Bone marrow (tissue), 2 donors: ENCODE data around the gene DENND5A.
"Not testable (repeated sequence)": the region's sequence is repeated elsewhere in the genome, so short reads cannot be mapped to it uniquely, and the experiment has no call there.

Experiments used
- DNase-seq, 2 donors: peaks; one replicate each; lab custom pipeline; 2025; lab: John Stamatoyannopoulos, UW

DENND5A gene

DNA sequence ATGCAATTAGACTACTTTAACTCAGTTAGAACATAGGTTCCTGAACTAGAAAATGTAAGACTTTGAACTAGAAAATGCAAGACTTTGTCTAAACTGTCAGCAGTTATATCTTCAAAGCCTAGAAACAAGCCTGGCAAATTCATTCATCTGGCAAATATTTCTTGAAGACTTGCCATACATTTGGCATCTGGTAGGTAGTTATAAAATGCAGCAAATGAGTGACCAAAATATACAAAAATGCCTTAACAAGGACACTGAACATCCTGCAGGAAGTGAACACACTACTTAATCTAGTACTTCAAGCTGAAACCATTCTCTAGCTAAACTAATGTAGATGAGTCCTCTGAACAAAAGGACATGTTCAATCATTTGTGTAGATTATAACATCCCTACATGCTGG lies 89.0 kb downstream of the DENND5A start:
- no peak for DNase-seq

DNA sequence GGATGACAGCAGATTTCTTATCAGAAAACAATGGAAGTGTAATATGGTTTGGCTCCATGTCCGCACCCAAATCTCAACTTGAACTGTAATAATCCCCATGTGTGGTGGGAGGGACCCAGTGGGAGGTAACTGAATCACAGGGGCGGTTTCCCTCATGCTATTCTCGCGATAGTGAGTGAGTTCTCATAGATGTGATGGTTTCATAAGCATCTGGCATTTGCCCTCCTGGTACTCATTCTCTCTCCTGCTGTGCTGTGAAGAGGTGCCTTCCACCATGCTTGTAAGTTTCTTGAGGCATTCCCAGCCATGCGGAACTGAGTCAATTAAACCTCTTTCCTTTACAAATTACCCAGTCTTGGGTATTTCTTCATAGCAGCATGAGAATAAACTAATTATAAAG lies 92.8 kb downstream of the DENND5A start:
- no peak for DNase-seq

DNA sequence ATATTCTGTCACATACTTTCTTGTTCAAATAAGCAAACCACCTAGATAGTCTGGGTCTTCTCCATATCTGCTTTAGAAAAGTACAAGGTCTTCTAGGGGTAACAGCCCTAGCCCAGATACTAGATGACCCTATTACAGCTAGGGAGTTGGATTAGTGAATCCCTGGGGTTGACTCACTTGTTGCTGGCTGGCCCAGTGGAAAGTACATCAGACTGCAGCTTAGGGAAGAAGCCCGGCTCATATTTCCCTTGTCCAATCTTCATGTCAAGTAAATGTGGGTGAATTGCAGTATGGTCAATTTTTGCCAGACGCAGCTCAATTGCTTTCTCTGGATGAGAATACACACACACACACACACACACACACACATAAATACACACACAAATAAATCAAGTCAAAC lies 94.7 kb downstream of the DENND5A start:
- DNase-seq: no peak

DNA sequence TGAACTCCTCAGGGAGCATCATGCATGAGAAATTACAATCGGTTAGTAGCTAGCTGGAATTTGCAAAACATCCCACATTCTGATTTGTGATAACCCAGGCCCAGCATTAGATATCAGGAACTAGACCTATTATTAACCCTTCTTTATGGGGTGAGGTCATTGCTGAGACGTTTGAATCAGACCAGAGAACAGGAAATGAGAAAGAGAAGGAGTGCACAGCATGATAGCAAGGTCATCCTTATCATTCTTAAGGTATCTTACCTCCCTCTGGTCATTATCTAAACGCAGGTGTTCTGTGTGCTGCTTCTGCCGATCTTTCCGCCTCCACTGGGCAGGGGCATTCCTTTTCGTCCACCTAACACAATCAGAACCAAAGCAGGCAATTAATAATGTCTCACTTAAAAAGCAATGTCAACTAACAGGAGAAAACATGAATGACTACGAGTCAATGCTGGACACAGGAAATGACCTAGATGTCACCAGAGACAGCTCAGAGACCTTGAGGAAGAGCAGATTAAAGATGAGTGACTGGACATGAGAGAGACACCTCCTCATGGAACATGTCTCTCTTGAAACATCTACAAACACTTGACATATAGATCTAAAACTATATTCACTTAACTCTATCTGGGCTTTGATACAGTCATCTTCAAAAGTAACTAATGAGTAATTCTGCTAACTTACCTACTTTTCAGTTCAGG lies 95.4 kb downstream of the DENND5A start:
- DNase-seq: no peak

DNA sequence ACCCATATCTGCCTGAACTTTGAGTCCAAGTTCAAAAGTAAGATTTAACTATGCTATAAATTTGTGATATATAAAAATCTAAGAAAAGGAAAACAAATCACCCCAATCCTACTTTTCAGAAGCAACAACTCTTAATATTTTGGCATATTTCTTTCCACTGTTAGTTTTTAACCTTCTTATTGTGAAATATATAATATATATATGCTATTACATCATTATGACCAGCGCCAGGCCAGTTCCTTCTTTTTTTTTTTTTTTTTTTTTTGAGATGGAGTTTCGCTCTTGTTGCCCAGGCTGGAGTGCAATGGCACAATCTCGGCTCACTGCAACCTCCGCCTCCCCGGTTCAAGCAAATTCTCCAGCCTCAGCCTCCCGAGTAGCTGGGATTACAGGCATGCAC lies 103.2 kb downstream of the DENND5A start:
- DNase-seq: not testable (repeated sequence)

DNA sequence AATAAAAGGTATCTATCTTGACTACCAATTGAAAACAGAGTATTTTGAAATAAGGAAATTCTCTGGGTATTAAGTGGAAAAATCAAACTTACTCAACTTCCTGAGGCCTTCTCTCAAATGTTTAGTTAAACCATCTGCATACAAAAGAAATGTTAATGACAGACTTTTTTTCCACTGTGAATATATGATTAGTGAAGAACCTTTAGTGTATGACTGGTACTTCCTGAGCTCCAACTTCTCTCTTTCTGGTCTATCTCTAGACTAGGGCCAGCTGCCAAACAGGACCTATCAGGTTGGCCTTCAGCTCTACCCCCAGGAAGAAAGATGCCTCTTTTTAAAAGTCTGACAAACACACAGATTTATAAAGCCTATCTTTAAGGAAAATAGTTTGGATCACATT lies 105.0 kb downstream of the DENND5A start:
- peak in 1 of 2 donors; percentile 87 for DNase-seq

DNA sequence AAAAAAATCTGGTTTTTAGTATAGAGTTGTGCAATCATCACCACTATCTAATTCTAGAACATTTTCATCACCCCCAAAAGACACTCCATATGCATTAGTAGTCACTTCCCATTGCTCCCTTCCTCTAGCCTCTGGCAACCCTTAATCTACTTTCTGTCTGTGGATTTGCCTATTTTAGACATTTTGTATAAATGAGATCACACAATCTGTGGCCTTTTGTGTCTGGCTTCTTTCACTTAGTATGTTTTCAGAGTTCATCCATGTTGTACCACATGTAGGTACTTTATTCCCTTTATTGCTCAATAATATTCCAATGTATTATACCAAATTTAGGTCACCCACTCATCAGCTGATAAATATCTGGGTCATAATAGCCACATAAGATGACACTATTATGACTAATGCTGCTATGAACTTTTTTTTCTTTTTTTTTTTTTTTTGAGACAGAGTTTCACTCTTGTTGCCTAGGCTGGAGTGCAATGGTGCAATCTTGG lies 106.2 kb downstream of the DENND5A start:
- no peak for DNase-seq

DNA sequence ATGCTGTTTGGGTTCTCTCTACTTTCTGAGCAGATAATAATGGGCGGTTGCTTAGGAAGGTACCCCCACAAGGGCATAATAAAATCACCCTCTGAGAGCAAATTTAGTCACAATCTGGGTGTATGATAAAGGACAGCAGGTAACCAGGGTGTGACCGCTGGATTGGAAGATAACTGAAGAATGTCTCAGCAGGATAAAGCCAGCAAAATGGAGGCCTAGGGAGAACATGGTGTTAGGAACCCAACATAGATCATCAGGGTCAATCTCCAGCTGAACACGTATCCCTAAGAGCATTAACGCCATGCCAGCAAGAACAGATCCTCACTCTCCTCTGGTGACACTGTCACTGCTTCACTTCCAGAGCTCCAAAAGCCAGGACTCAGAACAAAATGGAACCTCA lies 109.2 kb downstream of the DENND5A start:
- DNase-seq: no peak

DNA sequence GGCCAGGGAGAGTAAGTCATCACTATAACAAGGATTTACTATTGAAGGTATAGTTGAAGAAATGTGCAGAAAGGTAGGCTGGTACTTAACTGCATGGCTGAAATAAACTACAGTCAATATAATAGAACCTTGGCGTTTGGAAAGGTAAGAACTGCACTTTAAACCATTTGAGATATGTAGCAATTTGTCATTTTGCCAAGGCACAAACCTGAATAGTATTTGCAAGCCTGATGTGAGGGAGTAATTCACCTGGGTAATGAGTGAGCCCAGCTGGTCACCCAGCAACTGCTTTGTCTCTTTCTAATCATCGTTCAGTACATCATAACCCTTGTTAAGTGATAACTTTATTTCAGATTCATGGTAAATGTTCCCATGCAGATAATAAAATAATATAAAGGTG lies 111.5 kb downstream of the DENND5A start:
- no peak for DNase-seq

DNA sequence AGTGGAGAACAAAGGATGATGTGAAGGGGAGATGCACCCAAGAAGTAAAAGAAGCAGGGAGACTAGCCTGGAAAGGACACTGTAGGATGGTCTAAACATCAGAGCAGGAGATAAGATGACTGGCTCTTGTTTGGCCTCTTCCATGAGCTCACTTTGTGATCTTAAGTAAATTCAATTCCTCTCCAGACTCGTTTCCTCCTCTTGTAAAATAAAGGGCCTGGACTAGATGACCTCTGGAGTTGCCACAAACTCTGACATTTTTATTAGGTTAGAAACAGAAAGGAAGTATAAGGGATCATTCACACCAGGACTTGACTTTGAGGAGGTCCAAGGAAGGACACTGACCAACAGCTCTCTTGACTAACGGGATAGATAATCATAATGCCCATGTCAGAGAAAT lies 113.5 kb downstream of the DENND5A start:
- no peak for DNase-seq

DNA sequence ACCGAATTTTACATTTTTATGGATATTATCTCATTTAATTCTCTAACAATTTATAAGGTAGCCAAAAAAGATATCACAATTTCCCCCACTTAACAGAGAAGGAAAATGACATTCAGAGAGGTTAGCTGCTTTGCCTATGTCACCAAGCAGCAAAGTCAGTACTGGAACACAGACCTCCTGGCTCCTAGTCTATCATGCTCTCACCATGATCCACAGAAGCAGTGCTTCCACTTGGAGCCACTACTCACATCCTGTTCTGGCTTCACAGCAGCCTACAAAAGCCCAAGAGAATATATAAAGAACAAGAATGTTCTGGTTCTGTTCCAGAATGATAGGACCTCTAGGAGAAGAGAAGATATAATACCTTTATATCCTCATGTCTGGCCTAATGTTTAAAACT lies 114.2 kb downstream of the DENND5A start:
- no peak for DNase-seq

DNA sequence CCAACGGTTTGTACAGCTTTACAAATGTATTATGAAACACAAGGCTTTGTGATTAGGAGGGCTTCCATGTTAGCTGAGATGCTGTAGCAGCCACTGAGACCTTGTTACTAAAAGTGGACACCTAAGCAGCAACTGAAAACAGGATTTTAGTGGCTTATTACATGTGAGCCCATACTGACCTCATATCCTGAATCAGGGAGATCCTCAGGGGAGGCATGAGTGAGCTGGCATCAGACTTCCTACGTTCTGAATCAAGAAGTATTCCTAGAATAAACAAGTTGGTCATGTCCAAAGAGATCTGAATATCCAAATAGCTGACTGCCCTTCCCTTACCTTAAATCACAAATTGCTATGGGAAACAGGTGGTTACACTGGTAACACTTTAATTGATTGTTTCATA lies 114.6 kb downstream of the DENND5A start:
- no peak for DNase-seq

DNA sequence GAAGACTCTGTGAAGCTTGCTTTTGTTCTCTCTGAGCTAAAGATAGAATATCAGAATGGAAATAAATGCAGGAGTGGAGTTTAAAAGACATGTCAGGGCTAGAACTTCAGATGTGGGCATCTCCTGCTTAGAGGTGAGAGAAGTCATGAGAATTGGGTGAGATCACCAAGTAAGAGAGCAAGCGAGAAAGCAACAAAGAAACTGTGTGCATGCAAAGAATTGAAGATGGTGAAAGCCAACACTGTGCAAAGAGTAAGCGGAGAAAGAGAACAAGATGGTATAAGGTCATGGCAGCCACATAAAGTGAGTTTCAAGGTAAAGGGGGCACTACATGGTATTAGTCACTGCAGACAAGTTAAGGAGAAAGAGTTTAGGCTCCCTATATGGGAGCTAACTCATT lies 116.4 kb downstream of the DENND5A start:
- DNase-seq: no peak

DNA sequence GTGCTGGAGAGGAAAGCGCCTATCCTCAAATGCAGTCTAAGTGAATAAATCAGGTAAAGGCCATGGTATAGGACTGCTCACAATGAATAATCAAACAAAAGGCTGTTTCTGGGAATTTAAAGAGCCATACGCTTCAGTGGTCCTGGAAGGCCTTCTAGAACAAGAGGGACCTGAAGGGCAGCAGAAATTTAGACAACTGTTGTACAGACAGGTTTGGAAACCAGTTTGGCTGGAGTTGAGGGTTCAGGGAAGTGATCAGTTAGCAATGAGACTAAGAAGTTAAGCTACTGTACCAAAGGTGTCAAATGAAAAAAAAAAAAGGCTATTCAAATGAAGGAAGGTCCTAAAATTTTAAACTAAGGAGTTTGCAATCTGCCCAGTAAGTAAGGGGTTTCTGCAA lies 117.1 kb downstream of the DENND5A start:
- no peak for DNase-seq

DNA sequence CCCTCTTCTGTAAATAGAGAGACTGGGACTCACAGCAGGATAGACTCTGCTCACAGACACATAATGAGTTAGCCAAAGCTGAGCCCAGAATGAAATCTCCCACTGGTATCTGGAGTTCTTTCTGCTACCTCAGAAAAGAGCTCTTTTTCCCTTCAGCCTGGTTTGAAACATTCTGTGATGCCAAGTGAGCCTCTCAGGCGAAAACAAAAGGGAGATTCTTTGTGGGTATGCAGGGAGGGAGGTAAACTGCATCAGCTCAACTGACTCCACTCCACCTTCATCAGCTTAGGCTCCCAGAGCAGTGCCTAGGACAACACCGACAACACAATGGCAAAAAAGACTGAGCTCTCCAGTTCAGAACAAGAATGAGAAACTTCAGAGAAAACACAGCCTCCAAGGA lies 118.7 kb downstream of the DENND5A start:
- no peak for DNase-seq

DNA sequence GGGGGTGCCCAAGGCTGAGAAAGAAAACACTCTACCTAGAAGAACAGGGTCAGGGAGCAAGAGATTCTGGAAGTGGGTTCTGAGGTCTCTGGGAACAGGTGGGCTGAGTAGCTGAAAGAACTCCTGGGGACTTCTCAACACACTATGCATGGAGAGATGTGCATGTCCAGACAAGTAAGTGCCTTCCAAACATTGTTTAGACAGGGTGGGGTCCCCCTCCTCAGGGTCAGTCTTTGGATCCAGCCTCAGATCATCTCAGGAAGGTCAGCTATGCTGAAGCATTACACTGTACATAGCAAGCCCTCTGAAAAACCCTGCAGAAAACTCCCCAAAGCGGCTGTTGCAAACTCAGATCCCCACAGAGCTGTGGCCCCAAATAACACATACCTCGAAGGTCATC lies 119.9 kb downstream of the DENND5A start:
- no peak for DNase-seq

DNA sequence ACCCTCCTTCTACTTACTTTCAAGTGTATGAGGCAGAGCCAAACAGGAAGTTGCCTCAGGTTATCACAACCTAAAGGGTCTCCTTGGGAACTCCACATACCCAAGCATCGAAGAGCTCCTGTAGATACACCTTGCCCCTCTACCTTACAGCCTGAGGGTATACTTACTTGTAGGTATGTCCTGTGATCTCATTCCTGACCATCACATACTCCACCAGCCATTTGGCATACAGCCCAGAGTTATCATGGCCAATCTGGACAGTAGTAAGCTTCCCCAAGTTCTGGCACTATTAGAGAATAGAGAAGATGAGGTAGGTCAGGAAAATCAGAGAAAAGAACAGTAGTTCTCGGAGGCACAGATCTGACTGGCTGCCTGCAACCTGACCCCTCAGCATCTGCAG lies 120.3 kb downstream of the DENND5A start:
- DNase-seq: no peak

DNA sequence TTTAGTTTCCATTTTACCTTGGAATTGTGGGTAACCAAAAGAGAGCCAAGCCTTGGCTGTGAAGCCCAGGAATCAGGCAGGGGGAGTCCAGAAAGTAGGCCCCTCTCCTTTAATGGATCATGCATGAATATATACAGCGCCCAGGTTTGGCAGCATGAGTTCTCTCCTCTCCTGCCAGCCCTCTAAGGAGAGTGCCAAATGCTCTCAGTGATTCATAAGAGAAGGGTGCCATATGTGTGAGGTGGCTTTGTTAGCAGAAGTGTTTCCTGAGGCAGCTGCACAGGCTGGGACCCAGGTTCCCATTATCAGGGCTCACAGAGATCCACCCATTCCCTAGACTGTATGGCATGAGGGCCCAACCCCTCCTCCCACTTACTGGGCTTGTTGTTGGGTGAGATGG lies 121.4 kb downstream of the DENND5A start:
- no peak for DNase-seq

DNA sequence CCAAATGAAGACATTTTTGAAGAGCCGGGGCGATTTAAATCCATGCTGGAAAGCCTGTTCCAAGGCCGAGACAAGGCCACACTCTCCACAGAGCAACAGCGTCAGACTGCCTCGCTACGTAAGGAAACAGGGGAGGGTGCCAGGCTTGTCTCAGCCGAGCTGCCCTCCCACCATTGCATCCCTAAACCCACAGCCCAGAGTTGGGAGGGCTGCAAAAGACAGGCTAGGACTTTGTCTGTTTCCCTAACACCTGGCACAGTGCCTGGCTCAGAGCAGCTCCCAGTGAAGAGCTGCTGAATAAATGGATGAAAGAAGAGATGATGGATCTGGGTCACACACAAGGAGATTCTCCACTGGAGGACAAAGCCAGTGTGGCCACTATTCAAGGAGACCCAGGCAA lies 122.4 kb downstream of the DENND5A start:
- no peak for DNase-seq

DNA sequence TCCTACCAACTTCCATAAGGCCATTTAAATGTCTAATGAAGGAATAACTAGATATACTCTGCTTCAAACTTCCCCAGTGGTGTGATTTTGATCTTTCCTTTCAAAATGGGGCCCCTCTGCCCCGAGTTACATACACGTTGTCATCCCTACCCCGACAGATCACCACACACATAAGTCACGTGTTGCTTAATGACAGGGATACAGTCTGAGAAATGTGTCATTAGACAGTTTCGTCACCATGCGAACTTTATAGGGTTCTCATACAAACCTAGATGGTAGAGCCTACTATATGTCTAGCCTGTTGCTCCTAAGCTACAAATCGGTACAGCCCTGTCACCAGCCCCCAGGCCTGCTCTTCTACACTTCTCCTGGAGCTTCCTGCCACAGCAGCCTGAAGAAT lies 124.0 kb downstream of the DENND5A start:
- DNase-seq: no peak

DNA sequence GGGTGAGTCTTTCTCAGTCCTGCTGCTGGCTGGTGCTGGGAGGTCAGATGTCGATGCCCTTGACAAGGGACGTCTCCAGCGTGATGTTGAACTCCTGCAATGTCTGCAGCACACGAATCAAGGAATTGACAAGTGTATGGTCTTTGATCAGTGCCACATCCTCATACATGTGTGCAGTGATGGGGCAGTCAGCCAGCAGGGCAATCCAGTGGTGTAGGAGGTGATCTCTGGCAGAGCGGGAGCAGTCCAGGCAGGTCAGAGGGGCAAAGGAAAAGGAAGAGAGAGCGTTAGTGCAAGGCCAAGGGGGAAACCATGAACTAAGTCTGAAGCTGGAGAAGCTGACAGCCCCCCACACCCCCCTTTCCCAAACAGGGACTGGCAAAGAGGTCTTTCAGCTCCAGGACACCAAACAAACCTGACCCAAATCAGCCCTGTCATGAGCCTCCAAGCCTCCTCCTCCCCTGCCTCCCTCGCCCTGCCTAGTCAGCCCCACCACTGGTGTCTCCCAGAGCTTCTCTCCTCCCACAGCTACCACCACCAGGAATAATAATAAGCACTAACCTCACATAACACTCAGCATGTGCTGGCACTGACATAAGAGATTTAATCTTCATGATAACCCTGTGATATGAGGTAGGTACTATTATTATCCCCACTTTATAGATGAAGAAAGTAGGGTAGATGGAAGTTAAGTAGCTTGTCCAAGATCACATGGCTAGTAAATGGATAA lies 125.4 kb downstream of the DENND5A start:
- no peak for DNase-seq

DNA sequence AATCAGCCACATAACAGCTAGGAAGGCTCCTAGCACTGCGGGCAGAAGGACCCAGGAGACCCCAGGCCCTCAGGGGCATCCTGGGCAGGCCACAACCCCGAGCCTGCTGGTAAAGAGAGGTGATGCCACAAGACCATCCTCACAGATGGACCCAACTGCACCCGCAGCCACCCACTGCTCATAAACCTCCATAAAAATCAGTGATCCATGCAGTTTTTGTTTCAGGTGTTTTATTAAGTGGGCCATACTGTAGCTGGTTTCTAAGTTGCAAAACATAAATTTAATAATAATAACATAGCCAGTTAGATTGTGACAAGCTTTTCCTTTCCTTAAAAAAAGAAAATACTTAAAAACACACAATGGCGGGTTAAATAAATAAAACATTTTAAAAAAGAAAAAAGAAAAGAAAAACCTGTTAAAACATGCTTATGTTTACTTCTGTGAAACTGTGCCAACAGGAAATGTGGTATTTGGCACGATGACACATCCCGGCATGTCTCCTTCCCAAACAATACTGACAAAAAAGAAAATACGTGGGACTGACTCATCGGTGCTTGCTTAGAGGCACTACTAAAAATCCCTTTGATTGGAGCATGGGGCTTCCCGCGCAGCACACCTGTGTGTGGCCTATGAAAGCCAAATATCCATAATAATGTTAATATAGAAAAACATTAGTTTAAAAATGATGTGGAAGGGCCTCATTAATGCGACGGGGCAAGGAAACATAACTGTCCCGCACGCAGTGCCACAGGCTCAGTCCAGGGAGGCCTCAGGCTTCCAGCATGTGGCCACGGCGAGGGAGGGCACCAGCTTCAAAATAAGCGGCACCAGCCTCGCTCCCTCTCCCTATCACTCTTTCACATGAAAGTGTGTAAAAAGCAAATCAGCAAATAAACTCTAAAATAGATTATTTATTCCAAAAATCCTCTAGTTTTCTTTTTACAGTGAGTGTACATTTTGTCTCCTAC lies 126.3 kb downstream of the DENND5A start:
- peak in 1 of 2 donors; percentile 37 for DNase-seq

DNA sequence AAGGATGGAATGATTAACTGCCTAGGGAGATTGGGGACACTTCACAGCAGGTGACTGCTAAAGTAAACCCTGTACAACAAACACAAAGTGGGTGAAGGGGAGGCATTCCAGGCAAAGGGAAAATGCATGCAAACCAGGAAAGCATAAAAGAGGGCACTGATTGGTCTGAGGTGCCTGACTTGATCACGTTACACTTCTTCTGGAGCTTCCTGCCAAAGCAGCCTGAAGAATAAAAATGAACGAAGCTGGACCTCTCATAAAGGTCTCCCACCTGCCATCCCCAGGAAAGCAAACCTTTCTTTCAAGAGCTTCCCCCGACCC lies 127.1 kb downstream of the DENND5A start:
- no peak for DNase-seq
